ENCODE measurements around the gene ANP32A. TPM values are rescaled to one million over a fixed set of nuclear protein-coding genes. Genes with fewer than 3 reads are reported as not detected.

Gene ANP32A
- total RNA-seq, 4 donors from 2014 or later, result 25.5 to 101 (median 31.3) TPM

DNA sequence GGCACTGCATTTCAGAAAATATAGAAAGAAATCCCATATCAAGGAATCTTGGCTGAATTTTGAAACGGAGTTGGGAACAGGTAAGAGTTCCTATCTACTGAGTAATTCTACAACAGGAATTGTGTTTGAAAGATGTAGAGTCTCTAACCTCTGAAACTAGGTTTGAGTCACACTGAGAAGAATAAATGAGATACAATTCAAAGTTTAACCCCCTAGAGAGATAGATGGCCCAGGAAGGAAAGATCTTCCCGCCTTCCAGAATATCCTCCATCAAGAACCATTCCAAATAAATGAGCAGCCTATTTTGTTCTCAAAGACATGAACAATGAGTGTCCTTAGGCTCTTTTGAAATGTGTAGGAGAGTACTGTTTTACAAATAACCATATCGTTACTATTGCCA lies 2.9 kb upstream of the ANP32A start:
- DNase-seq (ENCODE audit: low spot score in 2 of 2), result no peak
- H3K27ac ChIP-seq, result no peak overlapping the region

DNA sequence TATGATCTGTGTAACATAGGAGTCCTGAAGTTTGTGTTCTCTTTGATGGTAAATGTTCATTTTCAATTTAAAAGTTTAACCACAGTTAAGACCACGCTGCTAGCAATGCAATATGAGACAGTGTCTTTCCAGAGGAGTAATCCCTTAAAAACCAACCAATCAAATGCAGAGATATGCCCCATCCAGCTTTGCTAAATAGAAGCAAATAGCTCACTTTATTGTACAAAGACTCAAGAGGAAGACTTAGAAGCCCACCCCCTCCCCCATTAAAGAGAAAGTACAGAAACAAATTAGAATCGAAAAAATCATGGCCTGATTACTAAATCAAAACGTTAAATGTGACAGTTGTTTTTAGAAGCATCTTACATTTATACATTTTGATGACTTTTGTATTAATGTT lies 2.1 kb upstream of the ANP32A start:
- WGBS, result 72% methylated on average over 3 of the region's 3 CpGs
- no peaks in the 10 kb centered on the region for H3K27me3 ChIP-seq
- H3K27ac ChIP-seq, result no peak overlapping the region
- H3K36me3 ChIP-seq, result no peaks in the 10 kb centered on the region
- TF ChIP-seq, protein P1, sequence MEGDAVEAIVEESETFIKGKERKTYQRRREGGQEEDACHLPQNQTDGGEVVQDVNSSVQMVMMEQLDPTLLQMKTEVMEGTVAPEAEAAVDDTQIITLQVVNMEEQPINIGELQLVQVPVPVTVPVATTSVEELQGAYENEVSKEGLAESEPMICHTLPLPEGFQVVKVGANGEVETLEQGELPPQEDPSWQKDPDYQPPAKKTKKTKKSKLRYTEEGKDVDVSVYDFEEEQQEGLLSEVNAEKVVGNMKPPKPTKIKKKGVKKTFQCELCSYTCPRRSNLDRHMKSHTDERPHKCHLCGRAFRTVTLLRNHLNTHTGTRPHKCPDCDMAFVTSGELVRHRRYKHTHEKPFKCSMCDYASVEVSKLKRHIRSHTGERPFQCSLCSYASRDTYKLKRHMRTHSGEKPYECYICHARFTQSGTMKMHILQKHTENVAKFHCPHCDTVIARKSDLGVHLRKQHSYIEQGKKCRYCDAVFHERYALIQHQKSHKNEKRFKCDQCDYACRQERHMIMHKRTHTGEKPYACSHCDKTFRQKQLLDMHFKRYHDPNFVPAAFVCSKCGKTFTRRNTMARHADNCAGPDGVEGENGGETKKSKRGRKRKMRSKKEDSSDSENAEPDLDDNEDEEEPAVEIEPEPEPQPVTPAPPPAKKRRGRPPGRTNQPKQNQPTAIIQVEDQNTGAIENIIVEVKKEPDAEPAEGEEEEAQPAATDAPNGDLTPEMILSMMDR (IDR thresholded peaks at IDR 0.05), result no peak
- no peak for TF ChIP-seq EP300 (IDR thresholded peaks at IDR 0.05)
- TF ChIP-seq POLR2AphosphoS5 (IDR thresholded peaks at IDR 0.05), result no peak
- peaks cover 16% of the 10 kb centered on the region for H3K4me1 ChIP-seq
- no peaks in the 10 kb centered on the region for H3K9me3 ChIP-seq
- DNase-seq (ENCODE audit: low spot score in 2 of 2), result no peak
- H3K4me3 ChIP-seq, result no peak overlapping the region

More for the DNA sequence above, 2.9 kb upstream of the ANP32A start:
- H3K4me3 ChIP-seq, result no peak overlapping the region
- no peaks in the 10 kb centered on the region for H3K27me3 ChIP-seq
- no peaks in the 10 kb centered on the region for H3K36me3 ChIP-seq
- TF ChIP-seq POLR2AphosphoS5 (IDR thresholded peaks at IDR 0.05), result no peak
- TF ChIP-seq, protein P1 (IDR thresholded peaks at IDR 0.05), result no peak
- no peak for TF ChIP-seq EP300 (IDR thresholded peaks at IDR 0.05)
- TF ChIP-seq POLR2A (IDR thresholded peaks at IDR 0.05), result no peak
- H3K4me1 ChIP-seq, result peaks cover 16% of the 10 kb centered on the region
- H3K9me3 ChIP-seq, result no peaks in the 10 kb centered on the region
- 97% methylated on average over 3 of the region's 3 CpGs for WGBS

DNA sequence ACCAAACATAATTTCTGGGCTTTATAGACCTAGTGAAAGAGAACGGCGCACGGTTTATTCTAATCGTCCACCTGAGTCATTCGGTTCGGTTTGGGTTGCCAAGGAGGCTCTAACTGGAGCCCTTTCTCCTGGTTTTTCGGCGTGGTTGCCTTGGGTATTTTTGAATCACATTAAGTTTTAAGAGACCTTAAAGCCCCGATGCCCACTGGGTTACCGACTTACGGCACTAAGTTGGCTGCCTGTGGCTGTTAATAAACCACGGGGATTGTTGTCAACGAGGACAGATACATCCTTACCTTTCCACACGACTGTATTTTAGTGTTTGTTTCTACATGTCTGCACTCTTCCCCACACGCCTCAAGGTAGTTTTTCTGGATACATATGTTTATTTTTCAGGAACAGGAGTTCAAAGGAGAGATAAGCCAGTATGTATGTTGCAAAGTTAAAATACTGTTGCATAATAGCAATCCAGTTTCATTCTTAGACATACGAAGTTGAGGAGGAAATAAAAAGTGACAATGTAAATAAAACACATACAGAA lies 1.2 kb upstream of the ANP32A start:
- no peak for DNase-seq (ENCODE audit: low spot score in 2 of 2)
- Histone ChIP-seq H3K27me3 (no peaks in the 10 kb centered on the region), H3K9me3 (no peaks in the 10 kb centered on the region), H3K4me3 (peak overlapping the region; percentile 93), H3K36me3 (no peaks in the 10 kb centered on the region), H3K27ac (peak overlapping the region; percentile 100), H3K4me1 (peaks cover 19% of the 10 kb centered on the region)
- TF ChIP-seq, protein P1 (IDR thresholded peaks at IDR 0.05), result no peak
- TF ChIP-seq EP300 (IDR thresholded peaks at IDR 0.05) (no peak), POLR2AphosphoS5 (IDR thresholded peaks at IDR 0.05) (no peak), POLR2A (IDR thresholded peaks at IDR 0.05) (no peak)
- 6% methylated on average over 16 of the region's 16 CpGs for WGBS

DNA sequence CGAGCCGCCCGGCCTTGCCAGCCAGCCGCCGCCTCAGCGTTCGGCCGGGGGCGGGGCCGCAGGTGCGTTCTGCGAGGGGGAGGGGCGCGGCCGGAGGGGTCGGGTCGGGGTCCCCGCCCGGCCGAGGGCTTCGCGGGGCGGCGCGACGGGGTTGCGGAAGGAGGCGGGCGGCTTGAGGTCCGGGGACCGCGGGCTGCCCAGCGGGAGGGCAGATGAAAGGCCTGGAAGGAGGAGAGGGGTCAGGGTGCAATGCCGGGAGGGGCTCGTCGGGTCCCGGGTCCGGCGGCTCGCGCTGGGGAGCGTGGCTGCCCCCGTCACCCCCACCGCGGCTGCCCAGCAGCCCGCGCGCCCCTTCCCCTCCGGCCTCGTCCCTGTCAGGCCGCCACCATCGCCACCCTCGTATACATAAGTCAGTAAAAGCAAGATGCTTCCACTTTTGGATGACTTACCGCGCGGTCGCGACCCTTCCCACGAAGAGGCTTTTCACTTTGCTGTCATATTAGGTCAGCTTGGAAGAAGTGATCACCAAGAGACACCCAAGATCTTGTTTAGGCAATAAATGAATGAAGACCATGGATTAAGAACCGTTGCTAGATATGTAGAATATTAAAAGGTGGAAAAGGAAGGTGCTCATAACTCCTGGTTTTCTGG lies 620 bp upstream of the ANP32A start:
- peak overlapping the region; percentile 100 for H3K27ac ChIP-seq
- peaks cover 25% of the 10 kb centered on the region for H3K4me1 ChIP-seq
- TF ChIP-seq EP300 (IDR thresholded peaks at IDR 0.05) (no peak), POLR2AphosphoS5 (IDR thresholded peaks at IDR 0.05) (no peak), POLR2A (IDR thresholded peaks at IDR 0.05) (no peak)
- TF ChIP-seq, protein P1 (IDR thresholded peaks at IDR 0.05), result no peak
- H3K36me3 ChIP-seq, result no peaks in the 10 kb centered on the region
- WGBS, result 1% methylated on average over 21 of the region's 60 CpGs
- no peaks in the 10 kb centered on the region for H3K9me3 ChIP-seq
- no peak for DNase-seq (ENCODE audit: low spot score in 2 of 2)
- H3K27me3 ChIP-seq, result no peaks in the 10 kb centered on the region
- H3K4me3 ChIP-seq, result peak overlapping the region; percentile 93

DNA sequence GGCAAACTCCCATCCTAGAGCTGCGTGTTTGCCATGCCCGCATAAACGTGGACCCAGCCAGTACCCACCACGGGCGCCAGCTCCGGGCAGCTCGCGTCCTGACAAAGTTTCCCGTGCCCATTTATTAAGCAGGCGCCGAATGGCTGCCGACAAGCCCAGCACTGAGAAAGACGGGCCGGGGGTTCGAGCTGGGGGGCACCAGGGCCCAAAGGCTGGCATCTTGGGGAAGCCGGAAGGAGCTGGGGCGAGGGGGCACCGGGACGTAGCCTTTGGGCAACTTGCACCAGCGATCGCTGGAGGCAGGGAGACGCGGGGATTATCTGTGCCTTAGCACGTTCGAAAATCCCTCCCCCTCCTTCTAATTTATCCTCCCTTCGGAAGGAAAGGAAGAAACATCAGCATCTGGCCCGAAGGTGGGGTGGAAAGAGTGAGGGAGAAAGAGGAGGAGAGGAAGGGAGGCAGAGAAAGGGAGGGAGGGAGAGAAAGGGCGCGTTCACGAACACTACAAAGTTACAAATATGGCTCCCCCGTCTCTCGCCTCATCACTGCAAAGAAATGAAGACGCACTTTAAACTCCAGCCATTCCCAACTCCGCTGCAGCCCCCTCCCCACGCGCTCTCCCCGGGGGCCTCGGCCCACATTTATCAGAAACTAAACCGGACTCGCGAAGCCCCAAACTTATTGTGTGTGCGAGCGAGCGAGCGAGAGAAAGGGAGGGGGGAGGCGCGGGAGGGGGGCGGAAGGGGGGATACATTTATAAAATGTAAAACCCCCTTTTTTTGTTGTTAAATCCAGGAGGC lies 1.0 kb downstream of the ANP32A start:
- no peaks in the 10 kb centered on the region for H3K36me3 ChIP-seq
- TF ChIP-seq, protein P1 (IDR thresholded peaks at IDR 0.05), result no peak
- TF ChIP-seq EP300 (IDR thresholded peaks at IDR 0.05), result no peak
- TF ChIP-seq POLR2AphosphoS5 (IDR thresholded peaks at IDR 0.05), result peak in 1 of 3 donors; percentile 39
- TF ChIP-seq POLR2A (IDR thresholded peaks at IDR 0.05), result no peak
- peak overlapping the region; percentile 93 for H3K4me3 ChIP-seq
- no peaks in the 10 kb centered on the region for H3K9me3 ChIP-seq
- no peaks in the 10 kb centered on the region for H3K27me3 ChIP-seq
- peak overlapping the region; percentile 100 for H3K27ac ChIP-seq
- WGBS, result under 1% methylated on average over 39 of the region's 48 CpGs
- DNase-seq (ENCODE audit: low spot score in 2 of 2), result no peak
- peaks cover 32% of the 10 kb centered on the region for H3K4me1 ChIP-seq
